ENCODE data around the gene SH3RF2. TPM values are rescaled to one million over a fixed set of nuclear protein-coding genes. Genes with fewer than 3 reads are reported as not detected.

SH3RF2 gene
- total and polyA plus RNA-seq, 9 of the 15 experiments (the other 6 are each of a cell fraction or from before 2014, with no cell fraction given) = 0.05 TPM; not detected in 8

DNA sequence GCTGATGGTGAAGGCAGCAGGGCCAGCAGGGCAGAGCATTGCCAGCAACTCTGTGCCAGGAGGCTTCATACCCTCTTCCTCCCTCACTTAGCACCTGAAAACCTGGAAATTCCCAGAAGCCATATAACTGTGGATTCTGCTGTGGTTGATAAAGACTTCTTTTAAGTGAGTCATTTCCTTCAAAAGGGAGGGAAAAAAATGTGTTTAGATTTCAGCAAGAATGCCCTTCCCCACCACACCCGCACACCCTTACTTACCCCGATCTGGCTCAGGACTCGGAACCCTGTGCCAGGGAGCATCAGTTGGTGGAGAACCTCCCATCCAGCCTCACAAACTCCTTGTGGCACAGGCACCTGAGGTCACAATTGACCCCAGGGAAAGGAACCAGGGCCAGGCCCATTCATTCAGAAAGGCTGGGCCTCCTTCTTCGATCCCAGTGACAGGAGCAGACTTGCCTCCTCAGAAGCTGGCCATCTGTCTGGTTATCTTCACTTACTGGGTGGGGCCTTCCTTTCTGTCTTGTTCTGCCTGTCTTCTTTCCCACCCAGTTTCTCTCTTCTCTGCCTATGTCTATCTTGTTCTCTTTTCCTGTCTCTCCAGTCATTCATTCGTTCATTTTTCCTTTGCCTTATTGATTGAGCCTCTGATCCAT lies 106.4 kb downstream of the SH3RF2 start (continued):
- TF ChIP-seq CLOCK (CRISPR knock-in tag; IDR thresholded peaks at IDR 0.05; ENCODE audit: borderline replicate concordance) = no peak
- TF ChIP-seq, protein P1, sequence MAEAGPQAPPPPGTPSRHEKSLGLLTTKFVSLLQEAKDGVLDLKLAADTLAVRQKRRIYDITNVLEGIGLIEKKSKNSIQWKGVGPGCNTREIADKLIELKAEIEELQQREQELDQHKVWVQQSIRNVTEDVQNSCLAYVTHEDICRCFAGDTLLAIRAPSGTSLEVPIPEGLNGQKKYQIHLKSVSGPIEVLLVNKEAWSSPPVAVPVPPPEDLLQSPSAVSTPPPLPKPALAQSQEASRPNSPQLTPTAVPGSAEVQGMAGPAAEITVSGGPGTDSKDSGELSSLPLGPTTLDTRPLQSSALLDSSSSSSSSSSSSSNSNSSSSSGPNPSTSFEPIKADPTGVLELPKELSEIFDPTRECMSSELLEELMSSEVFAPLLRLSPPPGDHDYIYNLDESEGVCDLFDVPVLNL (CRISPR knock-in tag; IDR thresholded peaks at IDR 0.05; ENCODE audit: low read depth) = no peak
- no peak for TF ChIP-seq THRA (IDR thresholded peaks at IDR 0.05)
- TF ChIP-seq, protein P2, sequence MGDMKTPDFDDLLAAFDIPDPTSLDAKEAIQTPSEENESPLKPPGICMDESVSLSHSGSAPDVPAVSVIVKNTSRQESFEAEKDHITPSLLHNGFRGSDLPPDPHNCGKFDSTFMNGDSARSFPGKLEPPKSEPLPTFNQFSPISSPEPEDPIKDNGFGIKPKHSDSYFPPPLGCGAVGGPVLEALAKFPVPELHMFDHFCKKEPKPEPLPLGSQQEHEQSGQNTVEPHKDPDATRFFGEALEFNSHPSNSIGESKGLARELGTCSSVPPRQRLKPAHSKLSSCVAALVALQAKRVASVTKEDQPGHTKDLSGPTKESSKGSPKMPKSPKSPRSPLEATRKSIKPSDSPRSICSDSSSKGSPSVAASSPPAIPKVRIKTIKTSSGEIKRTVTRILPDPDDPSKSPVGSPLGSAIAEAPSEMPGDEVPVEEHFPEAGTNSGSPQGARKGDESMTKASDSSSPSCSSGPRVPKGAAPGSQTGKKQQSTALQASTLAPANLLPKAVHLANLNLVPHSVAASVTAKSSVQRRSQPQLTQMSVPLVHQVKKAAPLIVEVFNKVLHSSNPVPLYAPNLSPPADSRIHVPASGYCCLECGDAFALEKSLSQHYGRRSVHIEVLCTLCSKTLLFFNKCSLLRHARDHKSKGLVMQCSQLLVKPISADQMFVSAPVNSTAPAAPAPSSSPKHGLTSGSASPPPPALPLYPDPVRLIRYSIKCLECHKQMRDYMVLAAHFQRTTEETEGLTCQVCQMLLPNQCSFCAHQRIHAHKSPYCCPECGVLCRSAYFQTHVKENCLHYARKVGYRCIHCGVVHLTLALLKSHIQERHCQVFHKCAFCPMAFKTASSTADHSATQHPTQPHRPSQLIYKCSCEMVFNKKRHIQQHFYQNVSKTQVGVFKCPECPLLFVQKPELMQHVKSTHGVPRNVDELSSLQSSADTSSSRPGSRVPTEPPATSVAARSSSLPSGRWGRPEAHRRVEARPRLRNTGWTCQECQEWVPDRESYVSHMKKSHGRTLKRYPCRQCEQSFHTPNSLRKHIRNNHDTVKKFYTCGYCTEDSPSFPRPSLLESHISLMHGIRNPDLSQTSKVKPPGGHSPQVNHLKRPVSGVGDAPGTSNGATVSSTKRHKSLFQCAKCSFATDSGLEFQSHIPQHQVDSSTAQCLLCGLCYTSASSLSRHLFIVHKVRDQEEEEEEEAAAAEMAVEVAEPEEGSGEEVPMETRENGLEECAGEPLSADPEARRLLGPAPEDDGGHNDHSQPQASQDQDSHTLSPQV (IDR thresholded peaks at IDR 0.05) = peak; percentile 76; the same call in 1 of the 2 replicates
- TF ChIP-seq NFE2 (IDR thresholded peaks at IDR 0.05; ENCODE audit: low read depth) = no peak
- TF ChIP-seq ZNF316 (IDR thresholded peaks at IDR 0.05) = no peak
- TF ChIP-seq HMBOX1 (IDR thresholded peaks at IDR 0.05) = no peak
- TF ChIP-seq ZNF175 (CRISPR knock-in tag; IDR thresholded peaks at IDR 0.05; ENCODE audit: low read depth) = peak; percentile 25; the same call in 1 of the 2 replicates
- peak; percentile 82; the same call in 1 of the 2 replicates for TF ChIP-seq EP300 (IDR thresholded peaks at IDR 0.05; ENCODE audit: low read length)
- TF ChIP-seq, protein P3, sequence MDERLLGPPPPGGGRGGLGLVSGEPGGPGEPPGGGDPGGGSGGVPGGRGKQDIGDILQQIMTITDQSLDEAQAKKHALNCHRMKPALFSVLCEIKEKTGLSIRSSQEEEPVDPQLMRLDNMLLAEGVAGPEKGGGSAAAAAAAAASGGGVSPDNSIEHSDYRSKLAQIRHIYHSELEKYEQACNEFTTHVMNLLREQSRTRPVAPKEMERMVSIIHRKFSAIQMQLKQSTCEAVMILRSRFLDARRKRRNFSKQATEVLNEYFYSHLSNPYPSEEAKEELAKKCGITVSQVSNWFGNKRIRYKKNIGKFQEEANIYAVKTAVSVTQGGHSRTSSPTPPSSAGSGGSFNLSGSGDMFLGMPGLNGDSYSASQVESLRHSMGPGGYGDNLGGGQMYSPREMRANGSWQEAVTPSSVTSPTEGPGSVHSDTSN (CRISPR knock-in tag; IDR thresholded peaks at IDR 0.05; ENCODE audit: low read depth) = no peak
- TF ChIP-seq, protein P3 (tag; conservative IDR thresholded peaks at IDR 0.05; ENCODE audit: low read depth) = no peak

Measured in K562 (cell line).